Measurements from ENCODE around the gene GJD2.

Gene GJD2

DNA sequence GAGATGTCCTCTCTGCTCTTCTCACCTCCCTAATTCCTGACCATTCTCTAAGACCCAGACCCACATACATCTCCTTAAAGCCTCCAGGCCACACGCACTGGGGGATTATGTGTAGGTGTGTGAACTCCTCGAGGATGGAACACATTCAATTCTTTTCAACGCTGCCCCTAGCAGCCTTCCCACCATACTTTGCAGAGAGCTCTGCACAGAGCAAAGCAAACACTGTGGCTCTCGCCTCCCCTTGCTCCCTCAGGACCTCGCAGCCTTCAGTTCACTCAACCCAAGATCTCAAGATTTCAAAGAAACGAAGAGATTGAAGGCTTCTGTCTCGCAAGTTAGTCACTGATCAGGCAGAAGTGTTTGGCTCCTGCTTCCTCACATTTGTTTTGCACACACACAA, 34.5 kb upstream of the GJD2 start:
- TF ChIP-seq, protein P1, sequence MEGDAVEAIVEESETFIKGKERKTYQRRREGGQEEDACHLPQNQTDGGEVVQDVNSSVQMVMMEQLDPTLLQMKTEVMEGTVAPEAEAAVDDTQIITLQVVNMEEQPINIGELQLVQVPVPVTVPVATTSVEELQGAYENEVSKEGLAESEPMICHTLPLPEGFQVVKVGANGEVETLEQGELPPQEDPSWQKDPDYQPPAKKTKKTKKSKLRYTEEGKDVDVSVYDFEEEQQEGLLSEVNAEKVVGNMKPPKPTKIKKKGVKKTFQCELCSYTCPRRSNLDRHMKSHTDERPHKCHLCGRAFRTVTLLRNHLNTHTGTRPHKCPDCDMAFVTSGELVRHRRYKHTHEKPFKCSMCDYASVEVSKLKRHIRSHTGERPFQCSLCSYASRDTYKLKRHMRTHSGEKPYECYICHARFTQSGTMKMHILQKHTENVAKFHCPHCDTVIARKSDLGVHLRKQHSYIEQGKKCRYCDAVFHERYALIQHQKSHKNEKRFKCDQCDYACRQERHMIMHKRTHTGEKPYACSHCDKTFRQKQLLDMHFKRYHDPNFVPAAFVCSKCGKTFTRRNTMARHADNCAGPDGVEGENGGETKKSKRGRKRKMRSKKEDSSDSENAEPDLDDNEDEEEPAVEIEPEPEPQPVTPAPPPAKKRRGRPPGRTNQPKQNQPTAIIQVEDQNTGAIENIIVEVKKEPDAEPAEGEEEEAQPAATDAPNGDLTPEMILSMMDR (conservative IDR thresholded peaks at IDR 0.05; ENCODE audit: low read depth, low read length) = no peak
- no peak for DNase-seq (ENCODE audit: low read depth)
- no peak overlapping the region for H3K4me3 ChIP-seq (ENCODE audit: low read depth, low read length)

DNA sequence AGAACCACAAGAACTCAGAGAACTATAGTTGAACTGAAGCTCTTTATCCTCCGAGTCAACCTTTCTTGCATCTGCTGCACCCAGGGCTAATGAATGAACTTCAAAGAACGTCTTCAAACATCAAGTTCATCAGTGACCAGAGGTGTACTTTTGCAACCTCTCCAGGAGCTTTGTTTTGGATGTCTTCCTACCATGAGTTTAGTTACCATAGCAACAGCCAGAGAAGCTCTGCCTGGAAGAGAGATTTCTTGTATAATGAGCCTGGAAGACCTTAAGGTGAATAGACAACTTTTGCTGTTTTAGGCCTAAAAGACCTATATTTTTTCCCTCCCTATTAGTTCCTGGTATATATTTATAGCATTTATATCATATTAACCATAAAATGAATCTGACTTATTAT, 31.4 kb upstream of the GJD2 start:
- TF ChIP-seq, protein P1 (conservative IDR thresholded peaks at IDR 0.05; ENCODE audit: low read depth, low read length) = no peak
- no peak for DNase-seq (ENCODE audit: low read depth)
- no peak overlapping the region for H3K4me3 ChIP-seq (ENCODE audit: low read depth, low read length)

DNA sequence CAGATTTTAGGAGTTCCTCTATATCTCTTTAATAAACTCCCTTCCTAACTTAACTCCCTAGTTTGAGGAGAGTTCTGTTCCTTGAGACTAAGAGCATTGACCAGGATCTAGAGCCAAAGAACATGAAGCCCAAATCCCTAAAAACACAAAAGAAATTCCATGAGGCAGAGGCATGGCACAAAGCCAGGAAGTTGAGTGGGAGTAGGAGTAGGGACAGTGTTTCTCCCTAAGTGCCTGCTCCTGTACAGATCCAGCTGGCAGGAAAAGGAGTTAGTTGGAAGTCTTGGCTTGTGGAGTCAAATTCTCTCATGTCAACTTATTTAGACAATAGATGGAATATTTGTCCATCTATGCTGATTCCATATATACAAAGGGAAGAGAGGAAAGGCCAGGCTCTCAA, 29.2 kb upstream of the GJD2 start:
- H3K4me3 ChIP-seq (ENCODE audit: low read depth, low read length) = no peak overlapping the region
- no peak for DNase-seq (ENCODE audit: low read depth)
- TF ChIP-seq, protein P1 (conservative IDR thresholded peaks at IDR 0.05; ENCODE audit: low read depth, low read length) = no peak

DNA sequence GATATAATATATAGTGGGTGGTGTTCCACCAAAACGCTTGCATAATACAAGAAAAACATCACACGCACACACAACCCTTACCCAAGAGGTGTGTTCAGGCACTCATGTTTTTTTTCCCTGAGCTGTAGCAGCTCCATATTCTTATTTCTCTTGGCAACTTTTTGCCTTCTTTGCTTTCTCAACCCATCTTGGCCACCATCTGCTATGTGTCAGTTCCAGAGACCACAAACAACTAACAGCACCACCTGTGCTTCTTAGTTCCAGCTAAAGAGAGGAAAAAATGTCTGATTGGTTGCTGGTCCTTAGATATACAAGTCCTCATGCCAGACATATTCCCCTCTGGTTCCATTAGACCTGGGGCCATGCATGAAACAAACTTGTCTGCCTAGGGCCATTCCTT, 28.6 kb upstream of the GJD2 start:
- DNase-seq (ENCODE audit: low read depth) = no peak
- TF ChIP-seq, protein P1 (conservative IDR thresholded peaks at IDR 0.05; ENCODE audit: low read depth, low read length) = no peak
- H3K4me3 ChIP-seq (ENCODE audit: low read depth, low read length) = no peak overlapping the region

DNA sequence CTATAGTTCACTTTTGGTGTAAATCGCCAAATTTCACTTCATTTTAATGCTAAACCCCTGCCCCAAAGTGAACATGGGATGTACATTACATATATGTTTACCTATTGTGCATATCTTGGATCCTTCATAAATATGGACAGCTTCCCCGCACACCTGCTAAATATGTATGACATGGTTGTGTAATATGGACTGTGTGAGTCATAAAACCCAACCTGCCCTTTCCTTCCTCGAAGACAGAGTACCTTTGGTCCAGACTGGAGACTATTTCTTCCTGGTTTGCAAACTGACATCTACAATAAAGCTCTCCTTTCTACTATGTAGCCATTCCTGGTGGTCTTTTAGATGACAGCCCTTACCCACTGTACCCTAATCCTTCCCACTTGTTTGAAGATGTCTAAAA, 28.1 kb upstream of the GJD2 start:
- TF ChIP-seq, protein P1 (conservative IDR thresholded peaks at IDR 0.05; ENCODE audit: low read depth, low read length) = no peak
- DNase-seq (ENCODE audit: low read depth) = no peak
- H3K4me3 ChIP-seq (ENCODE audit: low read depth, low read length) = no peak overlapping the region

DNA sequence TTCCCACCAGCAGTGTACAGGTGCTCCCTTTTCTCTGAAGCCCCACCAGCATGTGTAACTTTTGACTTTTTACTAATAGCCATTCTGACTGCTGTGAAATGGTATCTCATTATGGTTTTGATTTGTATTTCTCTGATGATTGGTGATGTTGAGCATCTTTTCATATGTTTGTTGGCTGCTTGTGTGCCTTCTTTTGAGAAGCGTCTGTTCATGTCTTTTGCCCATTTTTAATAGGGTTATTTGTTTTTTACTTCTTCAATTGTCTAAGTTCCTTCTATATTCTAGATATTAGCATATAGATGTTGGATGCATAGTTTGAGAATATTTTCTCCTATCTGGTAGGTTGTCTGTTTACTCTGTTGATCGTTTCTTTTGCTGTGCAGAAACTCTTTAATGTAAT, 25.9 kb upstream of the GJD2 start:
- TF ChIP-seq, protein P1 (conservative IDR thresholded peaks at IDR 0.05; ENCODE audit: low read depth, low read length) = no peak
- no peak for DNase-seq (ENCODE audit: low read depth)
- no peak overlapping the region for H3K4me3 ChIP-seq (ENCODE audit: low read depth, low read length)

DNA sequence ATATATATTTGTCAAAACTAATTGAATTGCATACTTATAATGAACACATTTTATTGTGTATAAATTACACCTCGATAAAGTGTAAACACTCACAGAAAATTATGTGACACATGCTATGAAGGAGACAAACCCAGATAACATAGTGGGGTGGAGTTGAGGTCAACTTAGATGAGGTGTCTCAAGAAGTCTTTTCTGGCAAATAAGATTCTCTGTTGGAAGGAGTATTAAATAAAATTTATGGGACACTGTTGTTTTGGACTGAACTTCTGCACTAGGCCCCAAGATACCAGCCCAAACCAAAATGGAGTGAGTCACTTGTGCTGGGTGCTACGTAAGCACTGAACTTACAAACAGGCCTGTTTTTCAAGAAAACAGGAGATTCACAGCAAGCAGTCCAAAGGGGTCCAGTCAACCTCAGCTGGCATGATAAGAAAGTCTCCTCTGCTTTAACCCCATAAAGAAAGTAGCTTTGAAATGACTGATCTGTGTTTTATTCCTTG, 21.9 kb upstream of the GJD2 start:
- TF ChIP-seq, protein P1 (conservative IDR thresholded peaks at IDR 0.05; ENCODE audit: low read depth, low read length) = no peak
- no peak for DNase-seq (ENCODE audit: low read depth)
- H3K4me3 ChIP-seq (ENCODE audit: low read depth, low read length) = no peak overlapping the region
